Measurements from ENCODE around the gene CDKL1.

The CDKL1 gene

GRCh38 chr14:50360851-50361250, 35.8 kb downstream of the CDKL1 start:
- no peak for TF ChIP-seq ESRRG (CRISPR knock-in tag; IDR thresholded peaks at IDR 0.05)
- TF ChIP-seq ARNTL (CRISPR knock-in tag; IDR thresholded peaks at IDR 0.05; ENCODE audit: borderline replicate concordance, low read depth), result no peak
- TF ChIP-seq ZNF70 (CRISPR knock-in tag; IDR thresholded peaks at IDR 0.05), result no peak
- TF ChIP-seq PATZ1 (CRISPR knock-in tag; IDR thresholded peaks at IDR 0.05; ENCODE audit: borderline replicate concordance), result no peak
- TF ChIP-seq ZNF8 (CRISPR knock-in tag; IDR thresholded peaks at IDR 0.05), result no peak
- TF ChIP-seq CSRNP3 (CRISPR knock-in tag; IDR thresholded peaks at IDR 0.05), result no peak
- TF ChIP-seq ISL1 (CRISPR knock-in tag; IDR thresholded peaks at IDR 0.05), result no peak
- no peak for TF ChIP-seq OSR1 (CRISPR knock-in tag; IDR thresholded peaks at IDR 0.05)
- no peak for TF ChIP-seq ZFP30 (CRISPR knock-in tag; IDR thresholded peaks at IDR 0.05)
- TF ChIP-seq TCF4 (CRISPR knock-in tag; IDR thresholded peaks at IDR 0.05; ENCODE audit: borderline replicate concordance), result no peak
- TF ChIP-seq CREB5 (CRISPR knock-in tag; IDR thresholded peaks at IDR 0.05; ENCODE audit: low read depth), result no peak
- no peak for TF ChIP-seq ZFP3 (CRISPR knock-in tag; IDR thresholded peaks at IDR 0.05)
- TF ChIP-seq ZNF565 (CRISPR knock-in tag; conservative IDR thresholded peaks at IDR 0.05; ENCODE audit: low read depth), result no peak
- no peak for TF ChIP-seq BACH2 (CRISPR knock-in tag; IDR thresholded peaks at IDR 0.05; ENCODE audit: borderline replicate concordance)
- no peak for TF ChIP-seq POU6F1 (CRISPR knock-in tag; IDR thresholded peaks at IDR 0.05; ENCODE audit: borderline replicate concordance, low read depth)
- no peak for TF ChIP-seq ZC3H10 (CRISPR knock-in tag; IDR thresholded peaks at IDR 0.05)
- no peak for TF ChIP-seq CSDC2 (CRISPR knock-in tag; IDR thresholded peaks at IDR 0.05)
- TF ChIP-seq TOX (CRISPR knock-in tag; IDR thresholded peaks at IDR 0.05; ENCODE audit: borderline replicate concordance), result no peak
- no peak for TF ChIP-seq RARB (CRISPR knock-in tag; IDR thresholded peaks at IDR 0.05)
- ATAC-seq, result no peak

- no peak for ATAC-seq
- TF ChIP-seq SNAI2 (CRISPR knock-in tag; IDR thresholded peaks at IDR 0.05) (no peak), CSDC2 (CRISPR knock-in tag; IDR thresholded peaks at IDR 0.05) (no peak), CSRNP3 (CRISPR knock-in tag; IDR thresholded peaks at IDR 0.05) (no peak), RARB (CRISPR knock-in tag; IDR thresholded peaks at IDR 0.05) (no peak), ISL1 (CRISPR knock-in tag; IDR thresholded peaks at IDR 0.05) (no peak), ZNF70 (CRISPR knock-in tag; IDR thresholded peaks at IDR 0.05) (no peak), TCF4 (CRISPR knock-in tag; IDR thresholded peaks at IDR 0.05; ENCODE audit: borderline replicate concordance) (no peak), CREB5 (CRISPR knock-in tag; IDR thresholded peaks at IDR 0.05; ENCODE audit: low read depth) (no peak), ESRRG (CRISPR knock-in tag; IDR thresholded peaks at IDR 0.05) (no peak), ZFP30 (CRISPR knock-in tag; IDR thresholded peaks at IDR 0.05) (no peak), PATZ1 (CRISPR knock-in tag; IDR thresholded peaks at IDR 0.05; ENCODE audit: borderline replicate concordance) (no peak), ZNF8 (CRISPR knock-in tag; IDR thresholded peaks at IDR 0.05) (no peak), TOX (CRISPR knock-in tag; IDR thresholded peaks at IDR 0.05; ENCODE audit: borderline replicate concordance) (no peak)
Observed at GRCh38 chr14:50360093-50360492, 36.6 kb downstream of the CDKL1 start.

All from SK-N-SH treated with all-trans-retinoic acid at 6 μM for 48 hours (cell line).